ELF-1 (cell line): Measurements from ENCODE around the gene SLC9A1.
"Not testable (repeated sequence)": the region's sequence is repeated elsewhere in the genome, so short reads cannot be mapped to it uniquely, and the experiment has no call there.

Experiments
- DNase-seq: peaks from one replicate; pipeline ENCODE4 v3.0.0-alpha.2; 2016; ENCODE audit warnings: low read depth, low spot score

The SLC9A1 gene

GRCh38 chr1:27154991-27155781, at the start of gene SLC9A1:
Gene SLC9A1 (minus strand): TSS chr1:27155125. CDS start chr1:27154334, 791 bp downstream.
- peak; percentile 96 for DNase-seq

- DNase-seq: no peak
Observed at GRCh38 chr1:27203946-27204345, 49.0 kb upstream of the SLC9A1 start.

- no peak for DNase-seq
Observed at GRCh38 chr1:27201295-27201694, 46.4 kb upstream of the SLC9A1 start.

GRCh38 chr1:27193194-27193593, 38.3 kb upstream of the SLC9A1 start:
- DNase-seq: no peak

- no peak for DNase-seq
Observed at GRCh38 chr1:27192039-27192529, 37.2 kb upstream of the SLC9A1 start.

GRCh38 chr1:27184665-27185064, 29.7 kb upstream of the SLC9A1 start:
- not testable (repeated sequence) for DNase-seq

GRCh38 chr1:27179979-27180378, 25.1 kb upstream of the SLC9A1 start:
- no peak for DNase-seq

- no peak for DNase-seq
Observed at GRCh38 chr1:27179379-27179778, 24.5 kb upstream of the SLC9A1 start.

GRCh38 chr1:27176954-27177353, 22.0 kb upstream of the SLC9A1 start:
- DNase-seq: no peak

- DNase-seq: no peak
Observed at GRCh38 chr1:27176323-27176722, 21.4 kb upstream of the SLC9A1 start.

- DNase-seq: not testable (repeated sequence)
Observed at GRCh38 chr1:27172992-27173391, 18.1 kb upstream of the SLC9A1 start.

GRCh38 chr1:27166929-27167328, 12.0 kb upstream of the SLC9A1 start:
- no peak for DNase-seq

- DNase-seq: peak; percentile 47
Observed at GRCh38 chr1:27166351-27166802, 11.5 kb upstream of the SLC9A1 start.

GRCh38 chr1:27163093-27163492, 8.2 kb upstream of the SLC9A1 start:
- no peak for DNase-seq

GRCh38 chr1:27162090-27162489, 7.2 kb upstream of the SLC9A1 start:
- DNase-seq: no peak

GRCh38 chr1:27161594-27161993, 6.7 kb upstream of the SLC9A1 start:
- DNase-seq: no peak

GRCh38 chr1:27157194-27157593, 2.3 kb upstream of the SLC9A1 start:
- DNase-seq: no peak

- DNase-seq: no peak
Observed at GRCh38 chr1:27154469-27154990, 395 bp downstream of the SLC9A1 start.

GRCh38 chr1:27153927-27154358, 982 bp downstream of the SLC9A1 start:
- no peak for DNase-seq

- no peak for DNase-seq
Observed at GRCh38 chr1:27153549-27153886, 1.4 kb downstream of the SLC9A1 start.

GRCh38 chr1:27152829-27153548, 1.9 kb downstream of the SLC9A1 start:
- DNase-seq: no peak

GRCh38 chr1:27152004-27152828, 2.7 kb downstream of the SLC9A1 start:
- DNase-seq: no peak
